Bronchial epithelial cell (primary cell): ENCODE results near the gene PTPRH. TPM values are rescaled to one million over a fixed set of nuclear protein-coding genes. Genes with fewer than 3 reads are reported as not detected.

ENCODE experiments used
- DNase-seq: peaks from one replicate; pipeline ENCODE4 v3.0.0-alpha.2; 2010; ENCODE audit warnings: low read depth
- FAIRE-seq: peaks from 2 replicates; lab custom pipeline; 2011; peaks lifted over from hg19 to GRCh38; lab: Jason Lieb, UNC
- H3K27me3 ChIP-seq: 2 replicates; pipeline ENCODE4 v1.5.1; 2011; ENCODE audit warnings: low read length; ENCODE audit not compliant: control insufficient read depth, insufficient read depth
- H3K36me3 ChIP-seq: 2 replicates; pipeline ENCODE4 v1.5.1; 2011; ENCODE audit warnings: low read length; ENCODE audit not compliant: control insufficient read depth, insufficient read depth
- H3K4me3 ChIP-seq: 2 replicates; pipeline ENCODE4 v1.5.1; 2011; ENCODE audit warnings: mild to moderate bottlenecking, low read depth, low read length, control low read depth
- total RNA-seq: library from RNA; depleted of rRNA; stranded (reverse); fragments of >200 nt; gene quantifications from 2 replicates; pipeline ENCODE4 v1.2.1, GENCODE V29; 2014
- TF ChIP-seq, protein P1 (sequence below): IDR thresholded peaks from 2 replicates; pipeline ENCODE4 v1.5.1; 2011; ENCODE audit warnings: mild to moderate bottlenecking, moderate library complexity, low read length, control low read depth, inconsistent platforms; ENCODE audit not compliant: insufficient read depth, severe bottlenecking

The PTPRH gene, protein sequence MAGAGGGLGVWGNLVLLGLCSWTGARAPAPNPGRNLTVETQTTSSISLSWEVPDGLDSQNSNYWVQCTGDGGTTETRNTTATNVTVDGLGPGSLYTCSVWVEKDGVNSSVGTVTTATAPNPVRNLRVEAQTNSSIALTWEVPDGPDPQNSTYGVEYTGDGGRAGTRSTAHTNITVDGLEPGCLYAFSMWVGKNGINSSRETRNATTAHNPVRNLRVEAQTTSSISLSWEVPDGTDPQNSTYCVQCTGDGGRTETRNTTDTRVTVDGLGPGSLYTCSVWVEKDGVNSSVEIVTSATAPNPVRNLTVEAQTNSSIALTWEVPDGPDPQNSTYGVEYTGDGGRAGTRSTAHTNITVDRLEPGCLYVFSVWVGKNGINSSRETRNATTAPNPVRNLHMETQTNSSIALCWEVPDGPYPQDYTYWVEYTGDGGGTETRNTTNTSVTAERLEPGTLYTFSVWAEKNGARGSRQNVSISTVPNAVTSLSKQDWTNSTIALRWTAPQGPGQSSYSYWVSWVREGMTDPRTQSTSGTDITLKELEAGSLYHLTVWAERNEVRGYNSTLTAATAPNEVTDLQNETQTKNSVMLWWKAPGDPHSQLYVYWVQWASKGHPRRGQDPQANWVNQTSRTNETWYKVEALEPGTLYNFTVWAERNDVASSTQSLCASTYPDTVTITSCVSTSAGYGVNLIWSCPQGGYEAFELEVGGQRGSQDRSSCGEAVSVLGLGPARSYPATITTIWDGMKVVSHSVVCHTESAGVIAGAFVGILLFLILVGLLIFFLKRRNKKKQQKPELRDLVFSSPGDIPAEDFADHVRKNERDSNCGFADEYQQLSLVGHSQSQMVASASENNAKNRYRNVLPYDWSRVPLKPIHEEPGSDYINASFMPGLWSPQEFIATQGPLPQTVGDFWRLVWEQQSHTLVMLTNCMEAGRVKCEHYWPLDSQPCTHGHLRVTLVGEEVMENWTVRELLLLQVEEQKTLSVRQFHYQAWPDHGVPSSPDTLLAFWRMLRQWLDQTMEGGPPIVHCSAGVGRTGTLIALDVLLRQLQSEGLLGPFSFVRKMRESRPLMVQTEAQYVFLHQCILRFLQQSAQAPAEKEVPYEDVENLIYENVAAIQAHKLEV
- total RNA-seq = 3.9 and 7.4 TPM in 2 replicates

DNA sequence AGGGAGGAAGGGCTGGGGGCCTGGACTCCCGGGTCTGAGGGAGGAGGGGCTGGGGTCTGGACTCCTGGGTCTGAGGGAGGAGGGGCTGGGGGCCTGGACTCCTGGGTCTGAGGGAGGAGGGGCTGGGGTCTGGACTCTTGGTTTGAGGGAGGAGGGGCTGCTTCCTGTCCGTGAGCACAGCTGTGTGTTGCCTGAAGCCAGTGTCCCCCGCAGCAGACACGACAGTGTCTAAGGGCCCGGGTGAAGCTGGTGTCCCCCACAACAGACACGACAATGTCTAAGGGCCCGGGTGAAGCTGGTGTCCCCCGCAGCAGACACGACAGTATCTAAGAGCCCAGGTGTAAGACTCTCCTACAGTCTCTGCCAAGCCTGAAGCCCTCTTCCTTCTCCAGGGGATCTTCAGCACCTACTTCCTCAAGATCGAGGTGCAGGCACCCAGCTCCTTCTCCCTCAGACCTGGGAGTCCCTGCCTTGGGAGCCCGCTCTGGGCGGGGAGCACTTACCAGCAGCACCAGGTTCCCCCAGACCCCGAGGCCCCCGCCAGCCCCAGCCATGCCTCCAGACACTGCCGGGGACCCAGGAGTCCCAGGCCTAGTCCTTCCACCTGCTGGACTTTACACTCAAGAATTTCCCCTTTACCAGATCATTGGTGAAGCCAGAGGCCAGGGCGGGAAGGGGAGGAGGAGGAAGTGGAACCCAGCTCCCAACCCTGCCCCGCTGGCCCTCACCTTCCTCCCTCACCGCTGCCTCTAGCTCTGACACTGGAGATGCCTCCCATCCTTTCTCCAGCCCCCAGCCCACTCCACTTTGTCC lies at the start of gene PTPRH:
Gene PTPRH (minus strand): TSS at position 622 of the 813 bp plus-strand sequence. CDS start 68 bp downstream, at position 554.
- DNase-seq (no peak), FAIRE-seq (no peak)
- TF ChIP-seq, protein P1, sequence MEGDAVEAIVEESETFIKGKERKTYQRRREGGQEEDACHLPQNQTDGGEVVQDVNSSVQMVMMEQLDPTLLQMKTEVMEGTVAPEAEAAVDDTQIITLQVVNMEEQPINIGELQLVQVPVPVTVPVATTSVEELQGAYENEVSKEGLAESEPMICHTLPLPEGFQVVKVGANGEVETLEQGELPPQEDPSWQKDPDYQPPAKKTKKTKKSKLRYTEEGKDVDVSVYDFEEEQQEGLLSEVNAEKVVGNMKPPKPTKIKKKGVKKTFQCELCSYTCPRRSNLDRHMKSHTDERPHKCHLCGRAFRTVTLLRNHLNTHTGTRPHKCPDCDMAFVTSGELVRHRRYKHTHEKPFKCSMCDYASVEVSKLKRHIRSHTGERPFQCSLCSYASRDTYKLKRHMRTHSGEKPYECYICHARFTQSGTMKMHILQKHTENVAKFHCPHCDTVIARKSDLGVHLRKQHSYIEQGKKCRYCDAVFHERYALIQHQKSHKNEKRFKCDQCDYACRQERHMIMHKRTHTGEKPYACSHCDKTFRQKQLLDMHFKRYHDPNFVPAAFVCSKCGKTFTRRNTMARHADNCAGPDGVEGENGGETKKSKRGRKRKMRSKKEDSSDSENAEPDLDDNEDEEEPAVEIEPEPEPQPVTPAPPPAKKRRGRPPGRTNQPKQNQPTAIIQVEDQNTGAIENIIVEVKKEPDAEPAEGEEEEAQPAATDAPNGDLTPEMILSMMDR = no peak
- Histone ChIP-seq H3K4me3 (no peak within 1 kb of the TSS), H3K36me3 (no peaks in the 10 kb centered on the region), H3K27me3 (no peaks in the 10 kb centered on the region)

DNA sequence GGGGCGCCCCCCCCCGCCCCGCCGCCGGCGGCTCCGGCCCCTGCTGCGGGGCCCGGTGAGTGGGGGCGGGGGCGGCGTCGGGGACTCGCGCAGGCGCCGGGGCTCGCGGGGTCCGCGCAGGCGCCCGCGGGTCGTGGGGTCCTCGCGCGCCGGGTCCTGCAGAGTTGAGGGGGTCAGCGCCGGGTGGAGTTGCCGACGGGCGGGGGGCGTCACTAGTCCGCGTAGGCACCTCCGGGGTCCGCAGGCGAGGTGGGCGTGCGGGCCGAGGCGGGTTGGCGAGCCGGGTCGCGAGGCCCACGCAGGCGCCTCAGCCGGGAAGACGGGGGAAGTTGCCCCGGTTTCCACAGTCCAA lies 49.2 kb upstream of the PTPRH start:
- DNase-seq = no peak
- H3K27me3 ChIP-seq = no peaks in the 10 kb centered on the region
- peaks cover 6% of the 10 kb centered on the region for H3K36me3 ChIP-seq
- H3K4me3 ChIP-seq = peak overlapping the region; percentile 88
- FAIRE-seq = no peak
- TF ChIP-seq, protein P1 = no peak

DNA sequence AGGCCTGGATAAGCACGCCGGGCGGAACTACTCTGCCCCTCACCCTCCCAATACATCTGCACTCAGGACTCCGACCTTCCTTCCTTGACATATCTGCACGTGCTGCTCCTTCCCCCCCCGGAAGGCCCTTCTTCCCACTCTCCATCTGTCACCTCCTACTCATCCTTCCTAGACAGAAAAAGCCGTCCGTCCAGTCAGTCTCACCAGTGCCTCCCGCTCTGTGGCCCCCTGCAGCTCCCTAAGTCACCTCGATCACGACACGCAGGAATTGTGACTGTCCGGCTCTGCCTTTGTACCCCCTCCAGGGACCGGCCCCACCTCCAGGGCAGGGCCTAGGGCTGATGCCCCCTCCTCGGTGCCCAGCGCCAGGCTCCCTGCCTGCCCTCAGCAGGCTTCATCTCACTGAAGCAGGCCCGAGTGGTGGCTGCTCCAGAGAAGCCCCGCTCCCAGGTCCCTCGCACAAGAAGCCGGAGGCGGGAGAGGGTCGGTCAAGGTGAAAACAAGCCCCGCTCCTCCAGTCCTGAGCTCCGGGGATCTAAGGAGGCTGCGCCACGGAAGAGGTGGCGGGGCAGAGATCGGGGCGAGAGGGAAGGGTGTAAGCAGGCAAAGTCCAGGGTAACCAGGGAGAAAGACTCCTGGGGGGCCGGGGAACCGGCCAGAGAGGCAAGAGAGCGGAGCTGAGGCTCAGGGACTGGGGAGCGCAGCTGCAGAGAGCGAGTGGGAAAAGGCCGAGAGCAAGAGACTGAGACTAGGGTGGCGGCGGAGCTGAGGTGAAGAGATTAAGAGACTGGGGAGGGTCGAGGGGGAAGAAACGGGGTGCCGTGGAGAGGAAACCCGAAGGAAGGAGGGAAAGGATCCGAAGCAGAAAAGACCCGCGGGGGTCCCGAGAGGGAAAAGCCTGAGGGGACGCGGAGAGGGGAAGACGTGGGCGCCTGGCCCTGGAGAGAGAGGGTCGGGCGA lies 48.4 kb upstream of the PTPRH start:
- Histone ChIP-seq H3K27me3 (no peaks in the 10 kb centered on the region), H3K36me3 (peaks cover 5% of the 10 kb centered on the region), H3K4me3 (peak overlapping the region; percentile 88)
- TF ChIP-seq, protein P1 = no peak
- DNase-seq = no peak
- no peak for FAIRE-seq

DNA sequence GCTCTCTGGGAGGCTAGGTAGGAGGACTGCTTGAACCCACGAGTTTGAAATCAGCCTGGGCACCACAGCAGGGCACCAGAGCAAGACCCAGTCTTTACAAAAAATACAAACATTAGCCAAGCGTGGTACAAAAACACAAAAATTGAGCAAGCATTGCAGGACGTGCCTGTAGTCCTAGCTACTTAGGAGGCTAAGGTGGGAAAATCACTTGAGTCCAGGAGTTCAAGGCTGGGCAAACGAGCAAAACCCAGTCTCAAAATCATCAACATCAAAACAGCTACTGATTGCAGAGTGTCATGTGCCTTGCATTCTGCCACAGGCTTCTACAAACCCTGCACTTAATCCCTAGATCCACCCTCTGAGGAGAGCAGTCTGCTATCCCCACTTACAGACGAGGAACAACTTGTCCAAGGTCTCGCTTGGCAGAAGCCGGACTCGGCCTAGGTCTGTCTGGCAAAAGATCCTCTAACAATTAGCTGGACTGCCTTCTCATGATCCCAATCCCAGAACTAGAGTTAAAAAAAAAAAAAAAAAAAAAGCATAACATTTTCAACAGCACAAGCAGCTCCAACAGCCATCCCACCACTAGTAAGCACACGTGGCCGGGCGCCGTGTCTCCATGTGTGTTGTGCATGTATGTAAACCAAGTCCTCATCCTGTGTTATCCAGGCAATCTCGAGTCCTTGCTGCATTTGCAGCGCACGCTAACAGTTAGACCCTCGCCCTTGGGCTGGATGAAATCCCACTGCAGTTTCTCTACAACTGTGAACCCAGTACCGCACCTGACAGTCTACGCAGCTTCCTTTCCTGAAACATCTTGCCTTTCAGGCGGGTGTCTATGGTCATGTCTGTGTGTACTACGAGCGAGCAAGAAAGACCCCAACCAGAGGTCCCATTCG lies 47.5 kb upstream of the PTPRH start:
- DNase-seq (no peak), FAIRE-seq (no peak)
- peak overlapping the region; percentile 88 for H3K4me3 ChIP-seq
- TF ChIP-seq, protein P1 = no peak
- no peaks in the 10 kb centered on the region for H3K27me3 ChIP-seq
- peaks cover 5% of the 10 kb centered on the region for H3K36me3 ChIP-seq
